ENCODE data around the gene TMEM198. TPM values are rescaled to one million over a fixed set of nuclear protein-coding genes. Genes with fewer than 3 reads are reported as not detected.

Gene TMEM198
- total and polyA plus RNA-seq, 2 experiments from 2014 or later, result 8.0 to 10.4 TPM

- no peaks in the 10 kb centered on the region for H3K36me3 ChIP-seq (replicated peaks; ENCODE audit: insufficient read depth, low read depth)
Measured at GRCh38 chr2:219565130-219566080, 21.6 kb downstream of the TMEM198 start.

GRCh38 chr2:219566640-219567039, 22.8 kb downstream of the TMEM198 start:
- Histone ChIP-seq H3K9me2 (replicated peaks; ENCODE audit: insufficient read depth) (no peaks in the 10 kb centered on the region), H4K20me1 (ENCODE audit: insufficient read depth, poor library complexity, severe bottlenecking) (peaks cover 10% of the 10 kb centered on the region), H3K79me2 (peaks cover 15% of the 10 kb centered on the region), H3K9me3 (ENCODE audit: low read depth) (no peaks in the 10 kb centered on the region), H3K4me3 (no peak overlapping the region), H3K27me3 (no peaks in the 10 kb centered on the region), H2AFZ (no peak overlapping the region), H3K36me3 (replicated peaks; ENCODE audit: insufficient read depth, low read depth) (no peaks in the 10 kb centered on the region), H3K4me1 (ENCODE audit: insufficient read depth) (peaks cover 8% of the 10 kb centered on the region), H3K4me2 (no peak overlapping the region), H3K27ac (no peak overlapping the region)
- TF ChIP-seq EZH2phosphoT487 (IDR thresholded peaks at IDR 0.05; ENCODE audit: low read depth, severe bottlenecking, unreplicated experiment) (no peak), CTCF (IDR thresholded peaks at IDR 0.05; ENCODE audit: poor library complexity) (no peak), EZH2 (IDR thresholded peaks at IDR 0.05; ENCODE audit: borderline replicate concordance) (no peak)
- 94% methylated on average over 11 of the region's 11 CpGs for WGBS (ENCODE audit: low lambda C conversion rate, missing lambda C conversion rate)
- DNase-seq (ENCODE audit: low spot score), result no peak

More at GRCh38 chr2:219565130-219566080, 21.6 kb downstream of the TMEM198 start:
- Histone ChIP-seq H2AFZ (no peak overlapping the region), H3K79me2 (peaks cover 14% of the 10 kb centered on the region), H4K20me1 (ENCODE audit: insufficient read depth, poor library complexity, severe bottlenecking) (peaks cover 9% of the 10 kb centered on the region), H3K4me2 (no peak overlapping the region), H3K4me3 (no peak overlapping the region), H3K9me2 (replicated peaks; ENCODE audit: insufficient read depth) (no peaks in the 10 kb centered on the region), H3K4me1 (ENCODE audit: insufficient read depth) (peaks cover 5% of the 10 kb centered on the region), H3K9me3 (ENCODE audit: low read depth) (no peaks in the 10 kb centered on the region), H3K27me3 (no peaks in the 10 kb centered on the region), H3K27ac (no peak overlapping the region)
- DNase-seq (ENCODE audit: low spot score), result no peak
- 82% methylated on average over 21 of the region's 21 CpGs for WGBS (ENCODE audit: low lambda C conversion rate, missing lambda C conversion rate)
- no peak for TF ChIP-seq EZH2 (IDR thresholded peaks at IDR 0.05; ENCODE audit: borderline replicate concordance)
- no peak for TF ChIP-seq EZH2phosphoT487 (IDR thresholded peaks at IDR 0.05; ENCODE audit: low read depth, severe bottlenecking, unreplicated experiment)
- TF ChIP-seq CTCF (IDR thresholded peaks at IDR 0.05; ENCODE audit: poor library complexity), result no peak

GRCh38 chr2:219567131-219567530, 23.3 kb downstream of the TMEM198 start:
- Histone ChIP-seq H3K27ac (no peak overlapping the region), H3K27me3 (no peaks in the 10 kb centered on the region), H3K79me2 (peaks cover 15% of the 10 kb centered on the region), H3K4me3 (no peak overlapping the region), H4K20me1 (ENCODE audit: insufficient read depth, poor library complexity, severe bottlenecking) (peaks cover 10% of the 10 kb centered on the region), H2AFZ (no peak overlapping the region), H3K36me3 (replicated peaks; ENCODE audit: insufficient read depth, low read depth) (no peaks in the 10 kb centered on the region), H3K4me2 (no peak overlapping the region), H3K4me1 (ENCODE audit: insufficient read depth) (peaks cover 13% of the 10 kb centered on the region), H3K9me3 (ENCODE audit: low read depth) (no peaks in the 10 kb centered on the region), H3K9me2 (replicated peaks; ENCODE audit: insufficient read depth) (no peaks in the 10 kb centered on the region)
- TF ChIP-seq EZH2phosphoT487 (IDR thresholded peaks at IDR 0.05; ENCODE audit: low read depth, severe bottlenecking, unreplicated experiment) (no peak), CTCF (IDR thresholded peaks at IDR 0.05; ENCODE audit: poor library complexity) (no peak), EZH2 (IDR thresholded peaks at IDR 0.05; ENCODE audit: borderline replicate concordance) (no peak)
- DNase-seq (ENCODE audit: low spot score), result no peak
- WGBS (ENCODE audit: low lambda C conversion rate, missing lambda C conversion rate), result 97% methylated on average over 18 of the region's 18 CpGs
